HK-2 (cell line): ENCODE results near the gene CENPS.
"Not testable (repeated sequence)": the region's sequence is repeated elsewhere in the genome, so short reads cannot be mapped to it uniquely, and the experiment has no call there.

Experiments
- DNase-seq: peaks from one replicate; pipeline ENCODE4 v3.0.0-alpha.2; 2018; ENCODE audit not compliant: unreplicated experiment

The CENPS gene

DNA sequence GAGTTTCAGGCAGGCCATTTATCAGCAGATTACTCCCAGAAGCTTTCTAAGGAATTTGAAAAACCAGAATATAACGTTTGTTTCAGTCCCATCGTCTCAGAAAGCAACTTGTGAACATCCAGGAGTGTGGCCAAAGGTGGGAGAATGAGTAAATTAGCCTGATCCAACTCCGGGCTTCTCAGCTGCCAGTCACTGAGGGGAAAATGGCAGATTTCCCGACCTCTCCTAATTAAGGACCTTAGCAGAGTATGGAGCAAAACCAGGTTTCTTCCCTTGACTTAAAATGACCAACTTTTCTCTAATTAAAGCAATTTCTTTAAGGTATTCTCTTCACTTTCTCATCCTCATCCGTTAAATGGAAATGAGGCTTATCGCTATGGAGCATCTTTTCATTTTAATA, 20.6 kb downstream of the CENPS start:
- no peak for DNase-seq

DNA sequence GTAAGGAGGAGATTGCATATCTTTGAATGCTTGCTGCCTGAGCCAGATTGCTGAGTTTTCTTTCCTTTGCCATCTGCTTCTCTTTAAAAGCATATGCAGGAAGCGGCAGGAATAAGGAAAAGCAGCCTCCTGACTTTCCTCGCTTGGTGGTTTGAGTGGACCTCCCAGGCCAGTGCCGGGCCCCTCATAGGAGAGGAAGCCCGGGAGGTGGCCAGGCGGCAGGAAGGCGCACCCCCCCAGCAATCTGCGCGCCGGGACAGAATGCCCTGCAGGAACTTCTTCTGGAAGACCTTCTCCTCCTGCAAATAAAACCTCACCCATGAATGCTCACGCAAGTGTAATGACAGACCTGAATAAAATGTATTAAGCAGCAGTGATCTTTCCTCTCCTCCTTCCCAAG, 21.1 kb downstream of the CENPS start:
- no peak for DNase-seq

DNA sequence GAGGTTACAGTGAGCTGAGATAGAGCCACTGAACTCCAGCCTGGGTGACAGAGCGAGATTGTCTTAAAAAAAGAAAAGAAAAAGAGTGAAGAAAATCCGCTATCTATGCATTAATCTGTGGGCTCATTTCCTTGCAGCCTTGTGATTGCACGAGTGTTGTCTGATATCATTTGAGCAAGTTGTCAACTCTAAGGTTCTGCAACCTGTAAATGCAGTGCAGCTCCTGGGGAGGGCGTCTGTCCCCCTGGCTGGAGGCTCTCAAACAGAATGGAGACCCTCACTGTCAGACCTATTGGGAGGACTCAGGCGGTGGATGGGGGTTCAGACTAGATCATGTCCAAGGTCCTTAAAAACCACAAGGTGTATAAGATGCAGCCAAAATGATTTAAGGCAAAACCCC, 25.8 kb downstream of the CENPS start:
- DNase-seq: no peak

DNA sequence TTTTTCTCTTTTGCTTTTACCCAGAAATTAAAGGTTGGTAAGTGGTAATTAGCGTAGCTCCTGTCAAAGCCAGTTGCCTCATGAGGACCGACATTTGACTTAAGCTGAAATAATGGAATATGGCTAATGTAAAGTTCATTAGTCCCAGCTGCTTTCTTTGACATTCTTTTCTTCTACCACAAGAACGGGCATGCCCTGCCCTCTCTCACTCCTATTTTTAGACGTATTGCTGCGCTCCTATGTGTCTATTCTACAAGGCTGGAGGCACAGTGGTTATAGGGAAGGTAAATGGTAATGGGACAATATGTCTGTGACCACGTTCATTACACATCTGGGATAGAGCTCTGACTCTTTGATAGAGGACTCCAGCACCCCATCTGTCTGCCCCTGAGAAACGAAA, 26.4 kb downstream of the CENPS start:
- DNase-seq: no peak

DNA sequence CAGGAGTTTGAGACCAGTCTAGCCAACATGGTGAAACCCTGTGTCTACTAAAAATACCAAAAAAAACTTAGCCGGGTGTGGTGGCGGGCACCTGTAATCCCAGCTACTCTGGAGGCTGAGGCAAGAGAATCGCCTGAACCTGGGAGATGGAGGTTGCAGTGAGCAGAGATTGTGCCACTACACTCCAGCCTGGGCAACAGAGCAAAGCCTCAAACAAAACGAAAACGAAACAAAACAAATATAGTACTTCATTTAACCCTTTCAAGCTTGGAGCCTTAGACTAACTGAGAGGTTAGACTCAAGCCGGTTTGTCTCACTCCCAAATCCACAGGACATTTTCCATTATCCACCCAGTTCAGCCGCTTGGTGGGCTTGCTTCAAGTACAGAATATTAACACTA, 27.2 kb downstream of the CENPS start:
- not testable (repeated sequence) for DNase-seq

DNA sequence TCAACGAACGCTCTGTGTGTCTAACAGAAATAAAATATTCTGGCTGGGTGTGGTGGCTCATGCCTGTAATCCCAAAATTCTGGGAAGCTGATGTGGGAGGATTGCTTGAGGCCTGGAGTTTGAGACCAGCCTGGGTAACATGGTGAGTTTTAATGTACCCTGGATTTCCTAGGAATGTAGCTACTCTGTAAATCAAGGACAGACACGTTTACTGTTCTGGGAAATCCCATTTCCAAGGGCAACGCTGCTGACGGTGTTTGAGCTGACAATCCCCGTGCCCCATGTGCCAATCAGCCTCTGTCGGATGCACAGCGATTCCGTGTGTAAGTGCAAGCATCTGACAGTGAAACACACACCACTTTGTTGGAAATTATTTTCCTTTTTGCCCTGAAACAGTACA, 27.6 kb downstream of the CENPS start:
- DNase-seq: no peak

DNA sequence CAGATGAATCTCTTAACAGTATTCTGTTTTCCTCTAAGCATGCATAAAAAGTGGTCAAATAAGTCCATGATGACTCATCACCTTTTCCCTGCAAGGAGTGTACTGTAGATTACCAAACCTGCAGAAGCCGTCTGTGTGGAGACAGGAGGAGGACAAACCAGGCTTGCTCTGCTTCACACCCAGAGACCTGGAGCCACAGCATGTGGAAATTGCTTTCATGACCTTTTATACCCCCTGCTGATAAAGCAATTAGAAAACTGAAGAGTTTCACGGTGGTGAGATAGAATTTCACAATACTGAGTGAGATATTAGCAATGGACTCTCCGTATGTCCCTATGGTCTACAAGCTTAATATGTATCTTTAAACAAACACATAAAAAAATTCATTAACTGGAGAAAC, 29.0 kb downstream of the CENPS start:
- DNase-seq: peak; percentile 31

DNA sequence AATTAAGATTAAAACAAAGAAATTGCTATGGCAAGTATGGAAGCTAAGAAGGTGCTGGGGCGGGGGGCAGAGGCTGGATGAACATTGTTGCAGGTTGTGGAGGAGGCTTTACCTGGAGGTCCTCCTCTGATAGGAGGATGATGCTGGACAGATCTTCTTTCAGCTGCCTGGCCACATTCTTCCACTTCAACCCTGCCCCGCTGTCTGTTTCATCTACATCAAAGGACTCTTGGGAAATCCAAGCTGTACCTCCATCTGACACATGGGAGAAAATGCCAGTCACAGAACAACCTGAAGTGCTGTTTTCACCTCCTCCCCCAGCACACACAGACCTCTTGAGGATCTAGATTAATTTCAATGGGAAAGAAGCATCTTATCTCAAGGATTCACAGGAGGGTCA, 36.8 kb downstream of the CENPS start:
- DNase-seq: no peak

DNA sequence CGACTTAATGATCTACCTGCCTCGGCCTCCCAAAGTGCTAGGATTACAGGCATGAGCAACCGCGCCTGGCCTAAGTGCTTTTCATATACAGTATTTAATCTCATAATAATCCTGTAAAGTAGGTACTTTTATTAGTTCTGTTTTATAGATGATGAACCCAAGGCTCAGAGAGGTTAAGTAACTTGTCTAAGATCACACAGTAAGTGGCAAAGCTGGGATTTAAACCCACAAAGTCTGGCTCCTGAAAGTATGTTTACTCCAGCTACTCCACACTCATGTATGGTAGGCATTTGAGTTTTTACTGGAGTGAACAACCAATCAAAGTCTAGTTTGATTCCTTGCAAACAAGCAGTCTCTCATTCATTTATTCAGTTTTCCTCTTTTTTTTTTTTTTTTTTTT, 39.8 kb downstream of the CENPS start:
- no peak for DNase-seq

DNA sequence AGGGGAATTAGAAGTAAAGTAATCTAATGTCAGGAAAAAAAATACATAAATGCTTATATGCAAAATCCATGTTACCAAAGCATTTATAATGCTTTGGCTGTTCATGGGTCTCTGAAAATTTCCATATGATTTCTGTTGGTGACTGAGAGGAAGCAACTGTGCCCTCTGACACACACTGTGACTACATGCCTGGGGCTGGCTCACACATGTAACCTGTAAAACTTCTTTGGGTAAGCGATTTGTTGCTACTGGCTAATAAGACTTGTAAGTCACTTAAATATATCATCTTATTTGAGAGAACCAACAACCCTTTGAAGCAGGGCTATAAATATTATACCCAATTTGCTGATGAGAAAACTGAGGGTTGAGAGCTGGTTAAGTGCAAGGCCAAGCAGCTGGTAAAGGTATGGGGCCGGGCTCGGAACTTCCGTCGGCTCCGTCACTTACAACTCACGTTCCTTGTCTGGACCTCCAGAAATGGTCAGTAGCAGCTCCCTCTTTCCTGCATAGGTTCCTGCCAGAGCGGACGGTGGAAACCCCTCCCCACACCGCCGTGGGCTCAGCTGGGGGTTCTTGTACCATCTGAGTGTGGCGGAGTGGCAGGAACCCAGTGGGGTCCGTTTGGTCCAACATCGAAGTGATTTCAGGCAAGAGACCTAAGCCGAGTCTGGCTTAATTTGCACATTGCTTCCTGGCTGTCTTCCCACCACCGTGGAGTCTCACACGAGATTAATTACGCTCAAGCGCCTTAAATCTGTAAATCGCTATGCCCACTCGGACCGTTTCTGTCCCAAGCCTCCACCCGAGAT, 41.4 kb downstream of the CENPS start:
- DNase-seq: no peak

DNA sequence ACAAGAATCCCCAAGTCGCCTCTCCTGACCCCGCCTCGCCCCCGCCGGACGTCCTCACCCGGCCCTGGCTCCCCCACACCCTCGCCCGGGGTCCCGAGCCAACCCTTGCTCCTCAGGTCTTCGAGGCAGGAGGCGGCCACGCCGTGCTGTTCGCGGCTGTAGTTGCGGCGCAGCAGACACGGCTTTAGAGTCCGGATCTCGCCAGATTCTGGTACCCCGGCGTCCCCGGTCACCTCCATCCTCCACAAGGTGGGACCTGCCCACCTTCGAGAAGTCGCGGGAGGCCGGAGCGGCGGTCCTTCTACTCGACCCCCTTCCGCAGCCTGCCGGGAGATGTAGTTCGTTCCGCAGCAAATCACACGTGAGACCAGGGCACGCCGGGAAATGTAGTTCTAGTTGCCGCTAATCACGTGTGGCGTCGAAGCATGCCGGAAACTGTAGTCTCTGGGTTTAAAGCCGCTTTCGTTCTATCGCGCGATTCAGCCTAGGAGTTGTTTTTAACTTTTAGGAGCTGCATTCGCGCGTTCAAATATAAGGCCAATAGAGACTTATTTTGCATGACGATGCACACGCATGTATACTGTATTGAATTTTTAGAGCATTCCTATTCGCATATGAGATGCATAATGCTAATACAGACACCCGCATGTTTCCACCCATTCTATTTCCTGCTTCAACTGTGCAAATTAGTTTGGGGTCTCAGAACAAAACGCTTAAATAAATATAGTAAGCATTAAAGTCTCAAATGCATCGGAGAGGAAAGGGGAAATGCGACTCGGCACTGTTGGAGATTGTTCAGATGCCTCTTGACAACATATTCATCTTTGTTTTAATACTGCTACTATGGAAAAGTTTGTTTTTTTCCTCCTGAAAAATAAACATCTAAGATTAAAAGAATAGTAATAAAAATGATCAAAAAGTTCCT, 42.2 kb downstream of the CENPS start, which contains the start of gene DFFA:
Gene DFFA, minus strand, starts transcription at position 310 of the 925 bp plus-strand sequence. Its CDS starts 71 bp downstream, at position 239.
- peak; percentile 95 for DNase-seq

DNA sequence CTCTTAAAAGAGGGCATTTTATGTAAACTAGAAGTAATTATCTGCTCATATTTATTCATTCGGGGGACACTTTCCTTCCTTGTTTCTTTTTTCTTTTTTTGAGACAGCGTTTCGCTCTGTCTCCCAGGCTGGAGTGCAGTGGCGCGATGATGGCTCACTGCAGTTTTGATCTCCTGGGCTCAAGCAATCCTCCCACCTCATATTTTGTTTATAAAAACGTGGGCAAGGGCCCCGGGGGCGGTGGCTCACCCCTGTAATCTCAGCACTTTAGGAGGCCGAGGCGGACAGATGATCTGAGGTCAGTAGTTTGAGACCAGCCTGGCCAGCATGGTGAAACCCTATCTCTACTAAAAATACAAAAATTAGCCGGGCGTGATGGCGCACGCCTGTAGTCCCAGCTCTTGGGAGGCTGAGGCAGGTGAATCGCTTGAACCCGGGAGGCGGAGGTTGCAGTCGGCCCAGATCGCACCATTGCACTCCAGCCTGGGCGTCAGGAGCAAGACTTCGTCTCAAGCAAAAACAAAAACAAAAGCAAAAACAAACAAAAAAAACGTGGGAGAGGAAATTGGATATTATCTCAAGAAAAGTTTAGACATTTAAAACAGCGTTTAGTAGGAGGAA, 43.0 kb downstream of the CENPS start:
- no peak for DNase-seq

DNA sequence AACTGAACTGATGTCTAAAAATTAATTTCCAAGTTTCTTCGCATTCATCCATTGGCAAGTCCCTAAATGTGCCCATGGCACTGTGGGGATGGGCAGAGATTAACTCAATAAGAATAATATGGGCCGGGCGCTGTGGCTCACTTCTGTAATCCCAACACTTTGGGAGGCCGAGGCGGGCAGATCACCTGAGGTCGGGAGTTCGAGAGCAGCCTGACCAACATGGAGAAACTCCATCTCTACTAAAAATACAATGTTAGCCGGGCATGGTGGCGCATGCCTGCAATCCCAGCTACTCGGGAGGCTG, 44.0 kb downstream of the CENPS start:
- not testable (repeated sequence) for DNase-seq

DNA sequence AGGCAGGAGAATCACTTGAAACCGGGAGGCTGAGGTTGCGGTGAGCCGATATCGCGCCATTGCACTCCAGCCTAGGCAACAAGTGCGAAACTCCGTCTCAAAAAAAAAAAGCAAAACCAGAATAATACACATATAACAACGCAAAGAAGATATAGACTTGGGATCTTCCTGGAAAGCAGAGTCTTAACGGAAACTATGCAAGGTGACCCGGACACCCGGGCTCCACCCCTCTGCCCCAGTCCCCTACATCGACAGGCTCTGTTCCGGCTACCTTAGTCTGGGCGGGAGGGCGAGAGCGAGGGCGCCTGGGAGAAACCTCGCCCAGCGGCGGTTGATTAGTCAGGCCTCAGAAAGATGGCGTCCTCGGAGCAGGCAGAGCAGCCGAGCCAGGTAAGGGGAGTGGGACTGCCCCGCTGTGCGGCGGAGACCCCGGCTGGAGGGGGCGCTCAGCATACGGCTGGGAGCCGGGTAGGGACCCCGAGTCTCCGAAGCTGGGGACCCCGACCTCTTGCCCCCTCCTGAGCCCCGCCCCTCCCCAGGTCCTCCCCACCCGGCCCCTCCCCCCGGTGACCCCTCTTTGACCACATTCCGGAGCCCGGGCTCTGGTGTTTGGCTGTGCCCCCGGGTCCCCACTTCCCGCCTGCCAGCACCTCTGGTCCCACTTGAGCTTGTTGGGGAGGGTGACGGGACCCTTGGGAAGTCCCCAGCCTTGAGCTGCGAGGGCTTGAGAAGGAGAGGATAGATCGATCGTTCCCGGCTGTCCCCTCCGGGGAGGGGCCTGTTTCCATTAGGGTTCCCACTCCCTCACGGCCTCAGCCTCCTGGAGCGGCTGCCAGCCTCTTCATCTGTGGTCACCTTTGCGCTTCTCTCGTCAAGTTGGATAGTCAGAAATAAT, 44.6 kb downstream of the CENPS start, which contains the start of gene PEX14:
Gene PEX14, plus strand, starts transcription at position 338 of the 895 bp plus-strand sequence. Its CDS starts 17 bp downstream, at position 355.
- DNase-seq: peak; percentile 88

DNA sequence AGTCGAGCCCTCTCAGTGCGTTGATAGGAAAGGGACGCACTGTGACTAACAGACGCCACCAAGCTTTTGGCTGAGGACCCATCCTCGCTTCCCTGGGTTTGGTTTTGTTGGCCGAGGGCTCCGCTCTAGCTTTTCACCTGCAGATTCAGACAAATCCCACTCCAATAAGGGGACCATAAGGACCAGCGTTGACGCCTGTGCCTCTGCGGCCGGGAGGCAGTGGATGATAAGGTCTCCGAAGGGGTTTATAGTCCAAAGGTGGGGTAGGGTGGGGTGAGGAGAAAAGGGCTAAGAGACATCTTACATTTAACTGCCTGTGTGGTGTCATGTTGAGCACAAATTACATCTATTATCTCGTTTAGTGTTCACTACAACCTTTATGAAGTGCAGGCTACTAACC, 45.3 kb downstream of the CENPS start:
- DNase-seq: no peak

DNA sequence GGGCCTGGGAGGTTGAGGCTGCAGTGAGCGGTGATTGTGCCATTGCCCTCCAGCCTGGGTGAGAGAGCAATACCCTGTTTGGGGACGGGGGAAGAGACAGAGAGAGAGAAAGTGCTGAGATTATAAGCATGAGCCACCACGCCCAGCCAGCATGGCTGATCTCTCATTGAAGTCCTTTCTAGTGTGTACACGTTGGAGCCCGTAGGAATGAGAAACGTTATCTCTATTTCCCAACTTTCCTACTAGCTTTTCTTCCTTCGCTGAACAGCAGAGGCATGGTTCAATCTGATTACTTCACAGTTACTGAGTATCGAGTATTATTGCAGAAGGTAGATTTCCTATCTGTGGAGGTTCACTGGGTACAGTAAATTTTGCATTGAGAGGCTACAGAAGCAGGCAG, 49.1 kb downstream of the CENPS start:
- no peak for DNase-seq

DNA sequence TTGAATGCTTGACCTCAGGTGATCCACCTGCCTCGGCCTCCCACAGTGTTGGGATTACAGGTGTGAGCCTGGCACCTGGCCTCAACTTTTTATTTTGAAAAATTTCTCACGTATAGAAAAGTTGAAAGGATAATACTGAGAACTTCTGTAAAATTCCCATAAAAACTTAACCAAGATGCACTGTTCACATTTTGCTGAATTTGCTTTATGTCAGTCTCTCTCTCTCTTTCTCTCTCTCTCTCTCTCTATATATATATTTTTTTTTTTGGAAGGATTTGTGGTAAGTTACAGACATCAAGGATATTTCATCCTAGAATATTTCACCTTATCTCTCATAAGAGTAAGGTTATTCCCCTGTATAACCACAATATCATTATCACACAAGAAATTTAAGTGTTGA, 50.4 kb downstream of the CENPS start:
- no peak for DNase-seq

DNA sequence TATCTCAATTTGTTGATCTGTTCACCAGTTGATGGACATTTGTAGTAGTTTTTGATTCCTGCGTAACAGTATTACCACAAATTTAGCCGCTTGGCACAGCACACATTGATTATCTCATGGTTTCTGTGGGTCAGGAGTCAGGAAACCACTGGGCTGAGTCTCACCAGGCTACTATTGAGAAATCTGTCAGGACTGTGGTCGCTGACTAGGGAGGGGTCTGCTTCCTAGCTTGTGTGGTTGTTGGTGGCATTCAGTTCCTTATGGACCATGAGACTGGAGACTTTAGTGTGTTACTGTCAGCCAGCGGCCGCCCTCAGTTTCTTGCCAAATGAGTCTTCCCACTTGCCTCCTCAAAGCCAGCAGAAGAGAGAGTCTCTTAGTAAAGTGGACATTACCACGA, 54.3 kb downstream of the CENPS start:
- DNase-seq: no peak

DNA sequence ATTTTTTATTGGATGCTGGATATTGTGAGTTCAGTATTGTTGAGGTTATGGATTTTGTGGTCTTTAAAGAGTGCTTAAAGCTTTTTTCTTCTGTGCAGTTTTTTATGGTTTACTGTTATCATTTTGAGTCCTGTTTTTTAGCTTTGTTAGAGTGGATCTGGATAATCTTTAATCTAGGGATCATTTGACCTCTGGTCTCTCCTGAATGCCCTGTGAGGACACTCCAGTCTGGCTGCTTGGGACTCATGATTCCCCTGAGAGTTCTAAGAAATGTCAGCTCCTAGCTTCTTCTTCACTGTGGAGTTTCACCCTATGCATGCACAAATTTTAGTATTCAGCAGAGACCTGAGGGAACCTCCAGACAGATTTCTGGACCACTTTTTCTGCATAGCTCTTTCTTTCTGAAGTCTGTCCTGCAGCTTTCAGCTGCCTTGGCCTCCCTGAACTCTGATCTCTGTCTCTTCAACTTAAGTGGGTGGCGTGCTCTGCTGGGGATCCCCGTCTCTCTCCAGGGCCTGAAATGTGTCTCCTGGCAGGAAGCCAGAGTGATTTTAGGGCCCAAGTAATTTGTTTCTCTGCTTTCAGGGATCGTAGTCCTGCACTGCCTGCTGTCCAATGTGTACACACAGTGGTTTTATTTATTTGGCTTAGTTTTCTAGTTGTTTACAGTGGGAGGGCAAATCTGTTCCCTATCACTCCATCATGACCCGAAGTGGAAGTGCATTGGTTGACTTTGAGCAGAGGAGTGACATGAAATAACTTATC, 59.2 kb downstream of the CENPS start:
- DNase-seq: no peak

DNA sequence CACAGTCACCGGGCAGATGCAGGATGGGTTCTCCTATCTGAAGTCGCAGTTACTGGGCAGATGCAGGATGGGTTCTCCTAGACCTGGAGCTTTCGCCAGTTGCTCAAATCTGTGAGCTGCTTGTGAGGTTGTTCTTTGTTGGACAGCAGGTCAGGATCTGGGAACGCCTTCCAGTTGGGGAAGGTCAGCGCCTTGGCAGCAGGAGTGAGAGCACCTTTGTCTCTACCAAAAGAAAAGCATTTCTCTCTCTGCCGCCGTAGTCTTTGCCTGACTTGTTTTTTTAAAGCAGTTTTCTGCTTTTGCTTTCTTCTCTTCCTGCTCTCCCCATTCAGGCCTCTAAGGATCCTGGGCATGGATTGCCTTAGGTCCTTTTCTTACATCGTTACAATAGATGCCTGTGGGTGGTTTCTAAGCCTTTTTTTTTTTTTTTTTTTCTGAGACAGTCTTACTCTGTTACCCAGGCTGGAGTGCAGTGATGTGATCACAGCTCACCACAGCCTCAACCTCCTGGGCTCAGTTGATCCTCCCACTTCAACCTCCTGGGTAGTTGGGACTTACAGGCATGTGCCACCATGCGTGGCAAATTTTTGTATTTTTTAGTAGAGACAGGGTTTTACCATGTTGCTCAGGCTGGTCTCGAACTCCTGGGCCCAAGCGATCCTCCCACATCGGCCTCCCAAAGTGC, 60.2 kb downstream of the CENPS start:
- DNase-seq: no peak
